Neural cell (in vitro differentiated cells): Measurements from ENCODE around the gene SPSB4.

Experiments used
- EP300 ChIP-seq: fragments of 450-650 bp; conservative IDR thresholded peaks from 2 replicates; pipeline ENCODE4 v1.6.1; 2014; ENCODE audit warnings: antibody characterized with exemption, mild to moderate bottlenecking, moderate library complexity; ENCODE audit not compliant: poor library complexity, severe bottlenecking
- TF ChIP-seq, protein P1 (sequence below): fragments of 450-650 bp; IDR thresholded peaks from 2 replicates; pipeline ENCODE4 v1.5.1; 2014; ENCODE audit warnings: antibody characterized with exemption, mild to moderate bottlenecking, moderate library complexity; ENCODE audit not compliant: poor library complexity, severe bottlenecking

DNA sequence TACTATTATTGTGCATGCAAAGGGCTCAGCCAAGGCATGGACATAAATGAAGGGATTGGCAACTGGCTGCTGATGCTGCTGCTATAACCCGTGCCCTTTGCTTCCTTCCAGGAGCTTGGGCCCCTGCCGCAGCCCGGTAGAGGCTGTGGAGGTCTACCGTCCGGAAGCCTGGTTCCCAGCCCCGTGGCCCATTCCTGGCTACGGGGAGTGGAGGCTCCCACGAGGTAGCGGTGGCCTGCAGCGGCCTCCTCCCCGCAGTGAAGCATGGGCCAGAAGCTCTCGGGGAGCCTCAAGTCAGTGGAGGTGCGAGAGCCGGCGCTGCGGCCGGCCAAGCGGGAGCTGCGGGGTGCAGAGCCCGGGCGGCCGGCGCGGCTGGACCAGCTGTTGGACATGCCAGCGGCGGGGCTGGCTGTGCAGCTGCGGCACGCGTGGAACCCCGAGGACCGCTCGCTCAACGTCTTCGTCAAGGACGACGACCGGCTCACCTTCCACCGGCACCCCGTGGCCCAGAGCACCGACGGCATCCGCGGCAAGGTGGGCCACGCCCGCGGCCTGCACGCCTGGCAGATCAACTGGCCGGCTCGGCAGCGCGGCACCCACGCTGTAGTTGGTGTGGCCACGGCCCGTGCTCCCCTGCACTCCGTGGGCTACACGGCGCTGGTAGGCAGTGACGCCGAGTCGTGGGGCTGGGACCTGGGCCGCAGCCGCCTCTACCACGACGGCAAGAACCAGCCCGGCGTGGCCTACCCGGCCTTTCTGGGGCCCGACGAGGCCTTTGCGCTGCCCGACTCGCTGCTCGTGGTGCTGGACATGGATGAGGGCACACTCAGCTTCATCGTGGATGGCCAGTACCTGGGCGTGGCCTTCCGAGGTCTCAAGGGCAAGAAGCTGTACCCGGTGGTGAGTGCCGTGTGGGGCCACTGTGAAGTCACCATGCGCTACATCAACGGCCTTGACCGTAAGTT, 15.0 kb downstream of the SPSB4 start:
- TF ChIP-seq EP300, result no peak
- TF ChIP-seq, protein P1, sequence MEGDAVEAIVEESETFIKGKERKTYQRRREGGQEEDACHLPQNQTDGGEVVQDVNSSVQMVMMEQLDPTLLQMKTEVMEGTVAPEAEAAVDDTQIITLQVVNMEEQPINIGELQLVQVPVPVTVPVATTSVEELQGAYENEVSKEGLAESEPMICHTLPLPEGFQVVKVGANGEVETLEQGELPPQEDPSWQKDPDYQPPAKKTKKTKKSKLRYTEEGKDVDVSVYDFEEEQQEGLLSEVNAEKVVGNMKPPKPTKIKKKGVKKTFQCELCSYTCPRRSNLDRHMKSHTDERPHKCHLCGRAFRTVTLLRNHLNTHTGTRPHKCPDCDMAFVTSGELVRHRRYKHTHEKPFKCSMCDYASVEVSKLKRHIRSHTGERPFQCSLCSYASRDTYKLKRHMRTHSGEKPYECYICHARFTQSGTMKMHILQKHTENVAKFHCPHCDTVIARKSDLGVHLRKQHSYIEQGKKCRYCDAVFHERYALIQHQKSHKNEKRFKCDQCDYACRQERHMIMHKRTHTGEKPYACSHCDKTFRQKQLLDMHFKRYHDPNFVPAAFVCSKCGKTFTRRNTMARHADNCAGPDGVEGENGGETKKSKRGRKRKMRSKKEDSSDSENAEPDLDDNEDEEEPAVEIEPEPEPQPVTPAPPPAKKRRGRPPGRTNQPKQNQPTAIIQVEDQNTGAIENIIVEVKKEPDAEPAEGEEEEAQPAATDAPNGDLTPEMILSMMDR, result no peak
